HEK293 (cell line): ENCODE measurements around the gene PNKD.

Experiments used
- CTCF ChIP-seq: fragments of 450-650 bp; formaldehyde crosslinking; IDR thresholded peaks from 2 replicates; pipeline ENCODE4 v1.5.1; 2016; ENCODE audit warnings: missing biosample characterization, missing genetic modification characterization
- ZNF174 ChIP-seq: fragments of 450-650 bp; formaldehyde crosslinking; IDR thresholded peaks from 2 replicates; pipeline ENCODE4 v1.5.0; 2017; ENCODE audit warnings: missing biosample characterization, mild to moderate bottlenecking, missing genetic modification characterization
- ZNF707 ChIP-seq: fragments of 450-650 bp; formaldehyde crosslinking; IDR thresholded peaks from 2 replicates; pipeline ENCODE4 v1.5.1; 2016; ENCODE audit warnings: missing biosample characterization, missing genetic modification characterization

- TF ChIP-seq ZNF707 (tag by site-specific recombination) (no peak), ZNF174 (no peak), CTCF (tag by site-specific recombination) (no peak)
These were observed 25.1 kb upstream of the PNKD start for GRCh38 chr2:218245214-218245613.
